GM12878 (cell line): ENCODE measurements around the gene ISCU. TPM values are rescaled to one million over a fixed set of nuclear protein-coding genes. Genes with fewer than 3 reads are reported as not detected.

Experiments used
- ATAC-seq: fragments of 200-7000 bp; cut with Tn5 transposase; 3 replicates; pipeline ENCODE4 v1.9.1; 2020; ENCODE audit warnings: mild to moderate bottlenecking, moderate library complexity
- BruUV-seq: library from RNA; stranded (reverse); fragments of 400-500 nt; replicated peaks from 2 replicates; lab custom pipeline; 2021; lab: Mats Ljungman, UMichigan
- CTCF ChIA-PET: fragments of 300-600 bp; sonication (Branson Sonifier 250); formaldehyde crosslinking; extraction: SDS; loops from one replicate; lab custom pipeline; 2021; ENCODE audit warnings: inconsistent platforms; lab: Yijun Ruan, JAX
- POLR2A ChIA-PET: fragments of 350-600 bp; formaldehyde crosslinking; extraction: SDS; loops from one replicate; lab custom pipeline; 2021; ENCODE audit warnings: inconsistent platforms; lab: Charles Lee
- RAD21 ChIA-PET: fragments of 300-600 bp; sonication (Branson Sonifier 250); formaldehyde crosslinking; loops from one replicate; lab custom pipeline; 2023; ENCODE audit warnings: antibody characterized with exemption; ENCODE audit not compliant: unreplicated experiment; lab: Charles Lee
- SMC1A ChIA-PET: fragments of 300-600 bp; sonication (Branson Sonifier 250); formaldehyde crosslinking; loops from one replicate; lab custom pipeline; 2023; ENCODE audit not compliant: unreplicated experiment, uncharacterized antibody; lab: Charles Lee
- DNase-seq: peaks from one replicate; pipeline ENCODE4 v3.0.0-alpha.2; 2011; ENCODE audit warnings: low read depth, low spot score
- FAIRE-seq: peaks from 3 replicates; lab custom pipeline; 2011; peaks lifted over from hg19 to GRCh38; lab: Jason Lieb, UNC
- H2AFZ ChIP-seq: 2 replicates; pipeline ENCODE4 v1.6.0; 2011; ENCODE audit warnings: low read depth, low read length, control low read depth; ENCODE audit not compliant: control insufficient read depth
- H3K27ac ChIP-seq: 2 replicates; pipeline ENCODE4 v1.5.1; 2011; ENCODE audit warnings: control low read depth; ENCODE audit not compliant: control insufficient read depth, insufficient read depth
- H3K27me3 ChIP-seq, 2 experiments: replicated peaks in 1 of 2; 2 replicates each; pipeline versions ENCODE4 v1.6.0 to v1.6.1; 2011; ENCODE audit warnings: low read length in 1 of 2; ENCODE audit not compliant: control insufficient read depth in 2 of 2, insufficient read depth in 2 of 2
- H3K36me3 ChIP-seq, 2 experiments: 2 replicates each; pipeline ENCODE4 v1.5.1; 2011; ENCODE audit warnings: low read length in 1 of 2; ENCODE audit not compliant: control insufficient read depth in 2 of 2, insufficient read depth in 2 of 2
- H3K4me1 ChIP-seq: 2 replicates; pipeline ENCODE4 v1.6.1; 2011; ENCODE audit warnings: mild to moderate bottlenecking, low read length, moderate library complexity, mixed read lengths; ENCODE audit not compliant: control insufficient read depth, insufficient read depth
- H3K4me2 ChIP-seq: 2 replicates; pipeline ENCODE4 v1.6.0; 2011; ENCODE audit warnings: control low read depth; ENCODE audit not compliant: control insufficient read depth, insufficient read depth
- H3K4me3 ChIP-seq: fragments of 200-600 bp; sonication (generic); 2 replicates; pipeline ENCODE4 v1.5.1; 2016
- H3K79me2 ChIP-seq: 2 replicates; pipeline ENCODE4 v1.6.0; 2011; ENCODE audit warnings: low read length; ENCODE audit not compliant: control insufficient read depth, insufficient read depth
- H3K9ac ChIP-seq: 2 replicates; pipeline ENCODE4 v1.8.0; 2011; ENCODE audit warnings: low read length, control low read depth, mixed read lengths; ENCODE audit not compliant: control insufficient read depth, insufficient read depth
- H3K9me3 ChIP-seq: replicated peaks from 3 replicates; pipeline ENCODE4 v1.5.1; 2011; ENCODE audit warnings: mild to moderate bottlenecking, low read length; ENCODE audit not compliant: control insufficient read depth, insufficient read depth
- H4K20me1 ChIP-seq: 2 replicates; pipeline ENCODE4 v1.6.0; 2011; ENCODE audit not compliant: control insufficient read depth, insufficient read depth
- BCL3 ChIP-seq: IDR thresholded peaks from 2 replicates; pipeline ENCODE4 v1.6.1; 2011; ENCODE audit warnings: borderline replicate concordance, low read depth, mild to moderate bottlenecking, moderate library complexity, low read length; ENCODE audit not compliant: insufficient read depth, poor library complexity, severe bottlenecking
- SMAD1 ChIP-seq: fragments of 450-650 bp; IDR thresholded peaks from 2 replicates; pipeline ENCODE4 v1.6.1; 2018; ENCODE audit warnings: mild to moderate bottlenecking, low read depth; ENCODE audit not compliant: partially characterized antibody
- WGBS: methylation state at CpG from one replicate; pipeline ENCODE4 v1.1.6; 2016; ENCODE audit warnings: low lambda C conversion rate; ENCODE audit not compliant: insufficient replicate concordance, insufficient coverage; ENCODE audit errors: missing lambda C conversion rate; 5-methylcytosine and 5-hydroxymethylcytosine counted together
- in situ Hi-C: fragments of 300-500 bp; cut with MboI; formaldehyde crosslinking; loops from 9 replicates; pipeline ENCODE4 v1.14.3; 2018; ENCODE audit warnings: mixed read lengths
- intact Hi-C: fragments of 100-400 bp; cut with micrococcal nuclease; formaldehyde crosslinking; loops from one replicate; pipeline ENCODE4 v1.14.2; 2022; ENCODE audit not compliant: unreplicated experiment
- polyA plus RNA-seq, 11 experiments: library from polyadenylated mRNA; depleted of rRNA in 4 of 11; unstranded in 6 of 11; stranded (reverse) in 5 of 11; fragments of >200 nt; fragmentation: Nextera tagmentation in 4 of 11; fragmentation: Illumina TruSeq in 1 of 11; extraction: Ambion mirVana in 4 of 11; extraction: Trizol in 1 of 11; gene quantifications; 1 replicate in 1 of 11; 2 replicates in 10 of 11; pipeline versions ENCODE4 v1.2.1 to v1.2.3, GENCODE V29; 2011 to 2016; ENCODE audit warnings: inconsistent platforms in 2 of 11, missing spikeins in 2 of 11, low read depth in 1 of 11
- total RNA-seq, 4 experiments: library from RNA; depleted of rRNA in 3 of 4; stranded (reverse); fragments of >200 nt in 3 of 4; fragmentation: Illumina TruSeq in 1 of 4; extraction: Trizol in 1 of 4; gene quantifications; 2 replicates each; pipeline versions ENCODE4 v1.2.1 to v1.2.3, GENCODE V29; 2013 to 2021

The ISCU gene
- total and polyA plus RNA-seq, 10 of the 15 experiments (the other 5 are each of a cell fraction or from before 2014, with no cell fraction given), result 32.8 to 260 (median 127) TPM

- 59% methylated on average over 7 of the region's 7 CpGs for WGBS
- RAD21 ChIA-PET, result no interaction called here
- POLR2A ChIA-PET, result interaction anchor here (0.6 kb wide), 1 partner anchor 254 kb away, joined by 3 read pairs; no protein-coding TSS in a partner anchor
- TF ChIP-seq BCL3 (peak; percentile 42), SMAD1 (no peak)
- Histone ChIP-seq H3K4me3 (no peak overlapping the region), H3K9me3 (no peaks in the 10 kb centered on the region), H3K27me3 (no peaks in the 10 kb centered on the region), H3K4me2 (no peak overlapping the region), H3K4me1 (no peaks in the 10 kb centered on the region), H3K9ac (no peak overlapping the region), H4K20me1 (no peaks in the 10 kb centered on the region), H2AFZ (no peak overlapping the region), H3K79me2 (no peaks in the 10 kb centered on the region), H3K27ac (no peak overlapping the region), H3K36me3 (no peaks in the 10 kb centered on the region)
- in situ Hi-C loops (no loop called here), intact Hi-C loops (no loop called here)
- ATAC-seq (no peak), FAIRE-seq (no peak), DNase-seq (no peak)
- CTCF ChIA-PET, result interaction anchor here (1.1 to 1.3 kb wide), 4 partner anchors 13 to 30 kb away, joined by 3 read pairs; no protein-coding TSS in a partner anchor
- no TSS peak for BruUV-seq
- SMC1A ChIA-PET, result interaction anchor here (0.9 to 1.5 kb wide), 5 partner anchors 9 to 45 kb away, joined by 3 to 5 read pairs (median 3); no protein-coding TSS in a partner anchor
Observed at GRCh38 chr12:108594960-108595710, 32.7 kb downstream of the ISCU start.
